Right lobe of liver (tissue), 4 donors: ENCODE data around the gene FAM217A.

Experiments used
- POLR2A ChIP-seq: fragments of 450-650 bp; IDR thresholded peaks from one replicate; pipeline ENCODE4 v1.6.1; 2017; ENCODE audit warnings: antibody characterized with exemption, mild to moderate bottlenecking
- TF ChIP-seq, protein P1 (sequence below), 4 donors: fragments of 200-600 bp in 3 of 4; fragments of 450-650 bp in 1 of 4; IDR thresholded peaks; one replicate each; pipeline versions ENCODE4 v1.5.1 to v1.8.0; 2016 to 2022; ENCODE audit warnings: antibody characterized with exemption in 4 of 4, mild to moderate bottlenecking in 2 of 4
- donor health status: DM: no; HTN: no; CAD: no.
- donor health status: DM: no; HTN: no; CAD: no.
- donor health status: DM: no; HTN: yes; CAD: no.

DNA sequence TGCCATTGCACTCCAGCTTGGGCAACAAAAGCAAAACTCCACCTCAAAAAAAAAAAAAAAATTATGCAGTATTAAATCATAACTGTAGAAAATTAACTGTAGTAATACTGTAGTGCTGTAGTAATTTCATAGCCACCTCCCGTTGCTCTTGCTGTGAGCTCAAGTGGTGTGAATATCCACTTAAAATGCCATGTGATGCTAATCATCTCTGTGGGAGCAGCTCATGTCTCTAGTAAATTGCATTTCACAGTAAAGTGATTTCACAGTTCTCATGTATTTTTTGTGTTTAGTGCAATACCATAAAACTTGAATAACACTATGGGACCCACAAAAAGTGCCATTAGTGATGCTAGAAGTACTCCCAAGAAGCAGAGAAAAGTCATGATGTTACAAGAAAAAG is 14.4 kb upstream of the FAM217A start:
- TF ChIP-seq POLR2A: no peak
- TF ChIP-seq, protein P1, sequence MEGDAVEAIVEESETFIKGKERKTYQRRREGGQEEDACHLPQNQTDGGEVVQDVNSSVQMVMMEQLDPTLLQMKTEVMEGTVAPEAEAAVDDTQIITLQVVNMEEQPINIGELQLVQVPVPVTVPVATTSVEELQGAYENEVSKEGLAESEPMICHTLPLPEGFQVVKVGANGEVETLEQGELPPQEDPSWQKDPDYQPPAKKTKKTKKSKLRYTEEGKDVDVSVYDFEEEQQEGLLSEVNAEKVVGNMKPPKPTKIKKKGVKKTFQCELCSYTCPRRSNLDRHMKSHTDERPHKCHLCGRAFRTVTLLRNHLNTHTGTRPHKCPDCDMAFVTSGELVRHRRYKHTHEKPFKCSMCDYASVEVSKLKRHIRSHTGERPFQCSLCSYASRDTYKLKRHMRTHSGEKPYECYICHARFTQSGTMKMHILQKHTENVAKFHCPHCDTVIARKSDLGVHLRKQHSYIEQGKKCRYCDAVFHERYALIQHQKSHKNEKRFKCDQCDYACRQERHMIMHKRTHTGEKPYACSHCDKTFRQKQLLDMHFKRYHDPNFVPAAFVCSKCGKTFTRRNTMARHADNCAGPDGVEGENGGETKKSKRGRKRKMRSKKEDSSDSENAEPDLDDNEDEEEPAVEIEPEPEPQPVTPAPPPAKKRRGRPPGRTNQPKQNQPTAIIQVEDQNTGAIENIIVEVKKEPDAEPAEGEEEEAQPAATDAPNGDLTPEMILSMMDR (IDR thresholded peaks at IDR 0.05): no peak
